Parathyroid adenoma (tissue), 2 donors: ENCODE measurements around the gene DERA.

Experiments
- H2AFZ ChIP-seq: fragments of 300-600 bp; sonication (generic); one replicate; pipeline ENCODE4 v1.7.0; 2017; ENCODE audit warnings: antibody characterized with exemption, mild to moderate bottlenecking
- H3K27ac ChIP-seq: fragments of 300-600 bp; sonication (generic); one replicate; pipeline ENCODE4 v1.7.0; 2017
- H3K27me3 ChIP-seq: fragments of 300-600 bp; sonication (generic); one replicate; pipeline ENCODE4 v1.7.0; 2017; ENCODE audit warnings: low read length; ENCODE audit not compliant: control insufficient read depth, insufficient read depth
- H3K36me3 ChIP-seq: fragments of 300-600 bp; sonication (generic); one replicate; pipeline ENCODE4 v1.7.0; 2017; ENCODE audit warnings: low read length; ENCODE audit not compliant: control insufficient read depth, insufficient read depth
- H3K4me1 ChIP-seq: fragments of 300-600 bp; sonication (generic); one replicate; pipeline ENCODE4 v1.7.0; 2017; ENCODE audit warnings: control low read depth
- H3K4me2 ChIP-seq: fragments of 300-600 bp; sonication (generic); one replicate; pipeline ENCODE4 v1.7.0; 2017; ENCODE audit warnings: low read length
- H3K4me3 ChIP-seq: fragments of 300-600 bp; sonication (generic); one replicate; pipeline ENCODE4 v1.7.0; 2017; ENCODE audit warnings: low read depth, low read length
- H3K79me2 ChIP-seq: fragments of 300-600 bp; sonication (generic); one replicate; pipeline ENCODE4 v1.7.0; 2017; ENCODE audit warnings: control low read depth
- H3K9ac ChIP-seq: fragments of 300-600 bp; sonication (generic); one replicate; pipeline ENCODE4 v1.7.0; 2017; ENCODE audit warnings: mild to moderate bottlenecking
- H3K9me3 ChIP-seq: fragments of 300-600 bp; sonication (generic); one replicate; pipeline ENCODE4 v1.7.0; 2017; ENCODE audit warnings: low read length; ENCODE audit not compliant: control insufficient read depth
- CTCF ChIP-seq: fragments of 300-600 bp; sonication (generic); IDR thresholded peaks from one replicate; pipeline ENCODE4 v1.7.0; 2017; ENCODE audit warnings: antibody characterized with exemption, mild to moderate bottlenecking
- donor health status: primary hyperparathyroidism.

Gene DERA

GRCh38 chr12:16020031-16020430, 108.9 kb downstream of the DERA start:
- Histone ChIP-seq H3K4me3 (no peak overlapping the region), H3K9me3 (no peaks in the 10 kb centered on the region), H3K9ac (no peak overlapping the region), H2AFZ (no peak overlapping the region), H3K27me3 (no peaks in the 10 kb centered on the region), H3K4me1 (no peaks in the 10 kb centered on the region), H3K36me3 (no peaks in the 10 kb centered on the region), H3K4me2 (no peak overlapping the region), H3K79me2 (no peaks in the 10 kb centered on the region), H3K27ac (no peak overlapping the region)
- no peak for TF ChIP-seq CTCF

- no peak overlapping the region for H3K4me2 ChIP-seq
- no peak overlapping the region for H3K27ac ChIP-seq
- no peaks in the 10 kb centered on the region for H3K79me2 ChIP-seq
- H3K27me3 ChIP-seq, result no peaks in the 10 kb centered on the region
- H3K36me3 ChIP-seq, result no peaks in the 10 kb centered on the region
- no peak overlapping the region for H3K9ac ChIP-seq
- no peaks in the 10 kb centered on the region for H3K9me3 ChIP-seq
- no peak overlapping the region for H3K4me3 ChIP-seq
- no peak for TF ChIP-seq CTCF
- H2AFZ ChIP-seq, result no peak overlapping the region
- no peaks in the 10 kb centered on the region for H3K4me1 ChIP-seq
These were observed 109.9 kb downstream of the DERA start for GRCh38 chr12:16021026-16021425.

- no peaks in the 10 kb centered on the region for H3K9me3 ChIP-seq
- no peak overlapping the region for H3K4me2 ChIP-seq
- H3K36me3 ChIP-seq, result no peaks in the 10 kb centered on the region
- no peak for TF ChIP-seq CTCF
- no peak overlapping the region for H3K27ac ChIP-seq
- H3K79me2 ChIP-seq, result no peaks in the 10 kb centered on the region
- H3K27me3 ChIP-seq, result no peaks in the 10 kb centered on the region
- H2AFZ ChIP-seq, result no peak overlapping the region
- H3K4me3 ChIP-seq, result no peak overlapping the region
- H3K9ac ChIP-seq, result no peak overlapping the region
- H3K4me1 ChIP-seq, result no peaks in the 10 kb centered on the region
These were observed 110.5 kb downstream of the DERA start for GRCh38 chr12:16021676-16022075.

- Histone ChIP-seq H3K9me3 (no peaks in the 10 kb centered on the region), H3K4me3 (no peak overlapping the region), H3K4me1 (no peaks in the 10 kb centered on the region), H3K9ac (no peak overlapping the region), H3K79me2 (no peaks in the 10 kb centered on the region), H3K27ac (no peak overlapping the region), H3K27me3 (no peaks in the 10 kb centered on the region), H2AFZ (no peak overlapping the region), H3K36me3 (no peaks in the 10 kb centered on the region), H3K4me2 (no peak overlapping the region)
- TF ChIP-seq CTCF, result no peak
These were observed 115.9 kb downstream of the DERA start for GRCh38 chr12:16027002-16027401.

- H3K27ac ChIP-seq, result no peak overlapping the region
- no peak for TF ChIP-seq CTCF
- H3K4me2 ChIP-seq, result no peak overlapping the region
These were observed 119.6 kb downstream of the DERA start for GRCh38 chr12:16030744-16031143.

More at GRCh38 chr12:16030744-16031143, 119.6 kb downstream of the DERA start:
- no peaks in the 10 kb centered on the region for H3K4me1 ChIP-seq
- H3K9me3 ChIP-seq, result no peaks in the 10 kb centered on the region
- no peak overlapping the region for H3K9ac ChIP-seq
- H3K79me2 ChIP-seq, result no peaks in the 10 kb centered on the region
- no peak overlapping the region for H2AFZ ChIP-seq
- H3K4me3 ChIP-seq, result no peak overlapping the region
- no peaks in the 10 kb centered on the region for H3K36me3 ChIP-seq
- H3K27me3 ChIP-seq, result no peaks in the 10 kb centered on the region
